Effector memory CD4-positive, alpha-beta T cell (primary cell): Measurements from ENCODE around the gene PALLD.

ENCODE experiments used
- DNase-seq, 3 donors: peaks; one replicate each; pipeline ENCODE4 v3.0.0-alpha.2; 2020
- H3K27ac ChIP-seq: 2 replicates; pipeline ENCODE4 v1.7.0; 2013; ENCODE audit warnings: mild to moderate bottlenecking, low read length, moderate library complexity; ENCODE audit not compliant: insufficient read depth, poor library complexity, severe bottlenecking
- H3K27me3 ChIP-seq: replicated peaks from 2 replicates; pipeline ENCODE4 v1.7.0; 2013; ENCODE audit warnings: mild to moderate bottlenecking, low read length; ENCODE audit not compliant: insufficient read depth, control insufficient read depth, poor library complexity, severe bottlenecking
- H3K36me3 ChIP-seq: 2 replicates; pipeline ENCODE4 v1.7.0; 2013; ENCODE audit warnings: mild to moderate bottlenecking, low read length, moderate library complexity; ENCODE audit not compliant: control insufficient read depth, insufficient read depth
- H3K4me1 ChIP-seq: 2 replicates; pipeline ENCODE4 v1.7.0; 2013; ENCODE audit warnings: low read length, mild to moderate bottlenecking; ENCODE audit not compliant: control insufficient read depth, insufficient read depth, poor library complexity, severe bottlenecking
- H3K4me3 ChIP-seq: 2 replicates; pipeline ENCODE4 v1.7.0; 2013; ENCODE audit warnings: low read length, low read depth, mild to moderate bottlenecking; ENCODE audit not compliant: insufficient read depth, poor library complexity, severe bottlenecking
- H3K9me3 ChIP-seq: 2 replicates; pipeline ENCODE4 v1.7.0; 2013; ENCODE audit warnings: mild to moderate bottlenecking, low read length, moderate library complexity; ENCODE audit not compliant: control insufficient read depth

Gene PALLD

GRCh38 chr4:168490711-168491110 is 6.1 kb upstream of the PALLD start:
- Histone ChIP-seq H3K4me1 (no peaks in the 10 kb centered on the region), H3K27me3 (no peaks in the 10 kb centered on the region), H3K4me3 (no peak overlapping the region), H3K27ac (no peak overlapping the region), H3K9me3 (no peaks in the 10 kb centered on the region), H3K36me3 (no peaks in the 10 kb centered on the region)
- DNase-seq = no peak

GRCh38 chr4:168491563-168491962 is 5.3 kb upstream of the PALLD start:
- no peak overlapping the region for H3K27ac ChIP-seq
- no peak for DNase-seq

GRCh38 chr4:168498251-168498650 is 1.4 kb downstream of the PALLD start:
- Histone ChIP-seq H3K4me1 (no peaks in the 10 kb centered on the region), H3K27ac (no peak overlapping the region), H3K36me3 (no peaks in the 10 kb centered on the region), H3K9me3 (no peaks in the 10 kb centered on the region), H3K27me3 (no peaks in the 10 kb centered on the region), H3K4me3 (no peak overlapping the region)
- DNase-seq = no peak

More at GRCh38 chr4:168491563-168491962, 5.3 kb upstream of the PALLD start:
- H3K27me3 ChIP-seq = no peaks in the 10 kb centered on the region
- no peaks in the 10 kb centered on the region for H3K36me3 ChIP-seq
- no peaks in the 10 kb centered on the region for H3K9me3 ChIP-seq
- no peak overlapping the region for H3K4me3 ChIP-seq
- H3K4me1 ChIP-seq = no peaks in the 10 kb centered on the region

GRCh38 chr4:168499241-168499640 is 2.4 kb downstream of the PALLD start:
- H3K36me3 ChIP-seq = no peaks in the 10 kb centered on the region
- H3K4me3 ChIP-seq = no peak overlapping the region
- DNase-seq = no peak
- H3K4me1 ChIP-seq = no peaks in the 10 kb centered on the region
- H3K27ac ChIP-seq = no peak overlapping the region
- no peaks in the 10 kb centered on the region for H3K27me3 ChIP-seq
- no peaks in the 10 kb centered on the region for H3K9me3 ChIP-seq

- H3K9me3 ChIP-seq = no peaks in the 10 kb centered on the region
- no peak for DNase-seq
- H3K36me3 ChIP-seq = no peaks in the 10 kb centered on the region
- H3K27me3 ChIP-seq = no peaks in the 10 kb centered on the region
- H3K4me1 ChIP-seq = no peaks in the 10 kb centered on the region
- H3K27ac ChIP-seq = no peak overlapping the region
- no peak overlapping the region for H3K4me3 ChIP-seq
Observed at GRCh38 chr4:168501407-168501806, 4.6 kb downstream of the PALLD start.

- Histone ChIP-seq H3K9me3 (no peaks in the 10 kb centered on the region), H3K36me3 (no peaks in the 10 kb centered on the region), H3K27me3 (no peaks in the 10 kb centered on the region), H3K4me1 (no peaks in the 10 kb centered on the region), H3K4me3 (no peak overlapping the region), H3K27ac (no peak overlapping the region)
- DNase-seq = no peak
Observed at GRCh38 chr4:168502861-168503260, 6.0 kb downstream of the PALLD start.

GRCh38 chr4:168503652-168504362 is 7.0 kb downstream of the PALLD start:
- no peaks in the 10 kb centered on the region for H3K36me3 ChIP-seq
- no peak overlapping the region for H3K27ac ChIP-seq
- H3K4me1 ChIP-seq = no peaks in the 10 kb centered on the region
- no peaks in the 10 kb centered on the region for H3K9me3 ChIP-seq
- H3K4me3 ChIP-seq = no peak overlapping the region
- DNase-seq = no peak
- no peaks in the 10 kb centered on the region for H3K27me3 ChIP-seq

GRCh38 chr4:168504526-168504925 is 7.7 kb downstream of the PALLD start:
- no peaks in the 10 kb centered on the region for H3K27me3 ChIP-seq
- no peak overlapping the region for H3K4me3 ChIP-seq
- no peak for DNase-seq
- no peak overlapping the region for H3K27ac ChIP-seq
- H3K4me1 ChIP-seq = no peaks in the 10 kb centered on the region
- no peaks in the 10 kb centered on the region for H3K36me3 ChIP-seq
- no peaks in the 10 kb centered on the region for H3K9me3 ChIP-seq

GRCh38 chr4:168506014-168506413 is 9.2 kb downstream of the PALLD start:
- no peak for DNase-seq
- no peak overlapping the region for H3K27ac ChIP-seq
- H3K36me3 ChIP-seq = no peaks in the 10 kb centered on the region
- H3K27me3 ChIP-seq = no peaks in the 10 kb centered on the region
- H3K4me1 ChIP-seq = peaks cover 3% of the 10 kb centered on the region
- no peak overlapping the region for H3K4me3 ChIP-seq
- no peaks in the 10 kb centered on the region for H3K9me3 ChIP-seq

- H3K9me3 ChIP-seq = no peaks in the 10 kb centered on the region
- no peaks in the 10 kb centered on the region for H3K27me3 ChIP-seq
- no peaks in the 10 kb centered on the region for H3K36me3 ChIP-seq
- no peak overlapping the region for H3K27ac ChIP-seq
- peaks cover 12% of the 10 kb centered on the region for H3K4me1 ChIP-seq
- no peak overlapping the region for H3K4me3 ChIP-seq
- DNase-seq = no peak
Observed at GRCh38 chr4:168507178-168507815, 10.4 kb downstream of the PALLD start.
